Measurements from ENCODE around the gene TMEM121. TPM values are rescaled to one million over a fixed set of nuclear protein-coding genes. Genes with fewer than 3 reads are reported as not detected.
A peak's percentile ranks its signal among the peaks of the same experiment; 100 is the strongest.

The TMEM121 gene
- total RNA-seq, 1 donor from 2014 or later, result 9.9 TPM

- no peak for DNase-seq (ENCODE audit: low spot score)
- no peak overlapping the region for H3K4me3 Mint-ChIP-seq
These were observed 42.9 kb upstream of the TMEM121 start for GRCh38 chr14:105483300-105484068.

DNA sequence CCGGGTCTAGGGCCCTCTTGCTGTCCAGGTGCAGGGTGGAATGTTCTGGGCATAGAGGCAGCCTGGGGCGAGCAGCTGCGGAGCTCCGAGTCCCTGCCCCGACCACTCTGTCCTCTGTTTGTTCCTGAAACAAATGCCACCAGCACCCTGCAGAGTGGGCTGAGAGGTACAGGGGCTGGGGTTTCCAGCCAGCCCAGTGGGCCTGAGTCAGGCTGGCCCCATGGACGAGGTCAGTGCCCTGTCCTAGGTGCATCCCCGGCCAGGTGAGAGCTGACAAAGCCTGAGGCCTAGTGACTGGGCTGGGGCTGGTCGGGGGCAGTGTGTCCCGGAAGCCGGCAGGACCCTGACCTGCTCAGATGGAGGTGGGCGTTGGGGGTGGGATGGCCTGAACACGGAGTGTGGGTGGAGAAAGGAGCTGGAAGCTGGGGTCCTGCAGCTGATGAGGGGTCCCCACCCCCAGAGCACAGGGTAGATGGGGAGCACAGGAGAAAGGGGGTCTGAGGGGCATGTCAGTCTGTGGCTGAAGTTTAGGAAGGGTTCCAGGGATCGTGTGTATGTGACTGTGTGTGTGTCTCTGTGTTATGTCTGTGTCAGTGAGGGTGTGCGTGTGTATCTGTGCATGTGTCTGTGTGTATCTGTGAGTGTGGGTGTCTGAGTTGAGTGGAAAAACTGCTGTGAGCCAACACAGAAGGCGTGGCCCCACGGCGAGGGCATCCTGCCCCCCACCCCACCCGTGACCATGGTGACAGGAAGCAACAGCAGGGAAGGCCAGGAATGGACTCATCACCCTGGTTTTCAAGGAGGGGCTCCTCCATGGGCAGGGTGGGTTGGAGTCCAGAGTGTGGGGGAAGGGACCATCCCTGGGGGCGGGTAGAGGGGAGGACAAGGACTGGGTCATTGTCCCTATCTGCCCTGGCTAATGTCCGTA, 42.0 kb upstream of the TMEM121 start:
- Mint-ChIP-seq H3K27me3 (ENCODE audit: insufficient read depth) (peaks cover 14% of the 10 kb centered on the region), H3K27ac (peak overlapping the region; percentile 91), H3K9me3 (no peaks in the 10 kb centered on the region), H3K4me1 (ENCODE audit: low read depth) (peaks cover 34% of the 10 kb centered on the region), H3K4me3 (peak overlapping the region; percentile 32), H3K36me3 (ENCODE audit: low read depth) (no peaks in the 10 kb centered on the region)
- intact Hi-C loops (cut with micrococcal nuclease), result loop anchor here (10.0 kb wide), 1 partner anchor 240 kb away; the partner anchor contains the start of gene BTBD6
- DNase-seq (ENCODE audit: low spot score), result peak; percentile 48

More at GRCh38 chr14:105483300-105484068, 42.9 kb upstream of the TMEM121 start:
- intact Hi-C loops (cut with micrococcal nuclease), result loop anchor here (10.0 kb wide), 1 partner anchor 239 kb away; the partner anchor contains the start of gene BTBD6
- no peaks in the 10 kb centered on the region for H3K9me3 Mint-ChIP-seq
- no peaks in the 10 kb centered on the region for H3K36me3 Mint-ChIP-seq (ENCODE audit: low read depth)
- peak overlapping the region; percentile 29 for H3K27ac Mint-ChIP-seq
- peaks cover 30% of the 10 kb centered on the region for H3K4me1 Mint-ChIP-seq (ENCODE audit: low read depth)
- H3K27me3 Mint-ChIP-seq (ENCODE audit: insufficient read depth), result peaks cover 14% of the 10 kb centered on the region

GRCh38 chr14:105484997-105485393, 41.4 kb upstream of the TMEM121 start:
- no peak for DNase-seq (ENCODE audit: low spot score)
- intact Hi-C loops (cut with micrococcal nuclease), result loop anchor here (10.0 kb wide), 1 partner anchor 240 kb away; the partner anchor contains the start of gene BTBD6
- no peaks in the 10 kb centered on the region for H3K9me3 Mint-ChIP-seq
- H3K36me3 Mint-ChIP-seq (ENCODE audit: low read depth), result no peaks in the 10 kb centered on the region
- peaks cover 10% of the 10 kb centered on the region for H3K27me3 Mint-ChIP-seq (ENCODE audit: insufficient read depth)
- H3K4me1 Mint-ChIP-seq (ENCODE audit: low read depth), result peaks cover 38% of the 10 kb centered on the region
- no peak overlapping the region for H3K4me3 Mint-ChIP-seq
- H3K27ac Mint-ChIP-seq, result no peak overlapping the region

GRCh38 chr14:105485739-105486162, 40.6 kb upstream of the TMEM121 start:
- intact Hi-C loops (cut with micrococcal nuclease), result loop anchor here (10.0 kb wide), 1 partner anchor 241 kb away; the partner anchor contains the start of gene BTBD6
- H3K4me3 Mint-ChIP-seq, result peak overlapping the region; percentile 34
- no peak for DNase-seq (ENCODE audit: low spot score)
- peak overlapping the region; percentile 48 for H3K27ac Mint-ChIP-seq
- no peaks in the 10 kb centered on the region for H3K9me3 Mint-ChIP-seq
- peaks cover 4% of the 10 kb centered on the region for H3K27me3 Mint-ChIP-seq (ENCODE audit: insufficient read depth)
- H3K4me1 Mint-ChIP-seq (ENCODE audit: low read depth), result peaks cover 37% of the 10 kb centered on the region
- no peaks in the 10 kb centered on the region for H3K36me3 Mint-ChIP-seq (ENCODE audit: low read depth)

- Mint-ChIP-seq H3K9me3 (no peaks in the 10 kb centered on the region), H3K36me3 (ENCODE audit: low read depth) (no peaks in the 10 kb centered on the region), H3K4me1 (ENCODE audit: low read depth) (peaks cover 32% of the 10 kb centered on the region), H3K4me3 (peak within 1 kb of the TSS; percentile 85), H3K27me3 (ENCODE audit: insufficient read depth) (peaks cover 2% of the 10 kb centered on the region), H3K27ac (peak within 1 kb of the TSS; percentile 88)
- no peak for DNase-seq (ENCODE audit: low spot score)
- intact Hi-C loops (cut with micrococcal nuclease), result loop anchor here (10.0 kb wide), 1 partner anchor 242 kb away; the partner anchor contains the start of gene BTBD6
These were observed 40.0 kb upstream of the TMEM121 start, which contains the start of gene CRIP1 for GRCh38 chr14:105486163-105486973. CRIP1 (plus strand) TSS chr14:105486886; CDS start chr14:105487260, 374 bp downstream.

- H3K27ac Mint-ChIP-seq, result no peak overlapping the region
- H3K9me3 Mint-ChIP-seq, result no peaks in the 10 kb centered on the region
- H3K4me1 Mint-ChIP-seq (ENCODE audit: low read depth), result peaks cover 27% of the 10 kb centered on the region
- H3K27me3 Mint-ChIP-seq (ENCODE audit: insufficient read depth), result peaks cover 2% of the 10 kb centered on the region
- intact Hi-C loops (cut with micrococcal nuclease), result loop anchor here (10.0 kb wide), 1 partner anchor 242 kb away; the partner anchor contains the start of gene BTBD6
- H3K4me3 Mint-ChIP-seq, result peak overlapping the region; percentile 53
- DNase-seq (ENCODE audit: low spot score), result peak; percentile 41
- no peaks in the 10 kb centered on the region for H3K36me3 Mint-ChIP-seq (ENCODE audit: low read depth)
These were observed 39.4 kb upstream of the TMEM121 start for GRCh38 chr14:105486974-105487448.

DNA sequence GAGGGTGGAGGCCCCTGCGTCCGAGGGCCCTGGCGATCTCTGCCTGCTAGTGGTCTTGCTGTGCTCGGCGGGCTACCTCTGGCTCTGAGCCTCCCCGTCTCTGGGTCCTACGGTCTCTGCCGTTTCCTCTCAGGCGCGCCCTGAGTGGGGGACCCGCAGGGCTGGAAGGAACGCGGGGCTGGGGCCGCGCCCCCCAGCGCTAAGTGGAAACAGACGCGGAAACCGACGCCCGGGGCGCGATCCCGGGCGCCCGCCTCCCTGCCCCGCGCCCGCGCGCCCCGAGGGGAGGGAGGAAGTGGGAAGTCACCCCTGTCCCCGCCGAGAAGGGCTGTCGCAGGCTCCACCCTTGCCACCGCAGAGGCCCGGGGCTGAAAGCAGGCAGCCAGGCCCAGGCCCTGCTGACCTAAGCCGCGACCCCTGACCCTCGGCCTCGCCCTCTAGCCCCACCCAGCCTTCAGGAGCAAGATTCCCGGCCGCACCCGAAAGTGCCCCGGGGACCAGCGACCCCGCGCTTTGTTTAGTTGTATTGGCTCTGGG, 38.9 kb upstream of the TMEM121 start:
- intact Hi-C loops (cut with micrococcal nuclease), result loop anchor here (10.0 kb wide), 1 partner anchor 243 kb away; the partner anchor contains the start of gene BTBD6
- peak overlapping the region; percentile 88 for H3K27ac Mint-ChIP-seq
- DNase-seq (ENCODE audit: low spot score), result peak; percentile 71
- H3K36me3 Mint-ChIP-seq (ENCODE audit: low read depth), result no peaks in the 10 kb centered on the region
- no peaks in the 10 kb centered on the region for H3K9me3 Mint-ChIP-seq
- peak overlapping the region; percentile 85 for H3K4me3 Mint-ChIP-seq
- no peaks in the 10 kb centered on the region for H3K27me3 Mint-ChIP-seq (ENCODE audit: insufficient read depth)
- peaks cover 23% of the 10 kb centered on the region for H3K4me1 Mint-ChIP-seq (ENCODE audit: low read depth)

DNA sequence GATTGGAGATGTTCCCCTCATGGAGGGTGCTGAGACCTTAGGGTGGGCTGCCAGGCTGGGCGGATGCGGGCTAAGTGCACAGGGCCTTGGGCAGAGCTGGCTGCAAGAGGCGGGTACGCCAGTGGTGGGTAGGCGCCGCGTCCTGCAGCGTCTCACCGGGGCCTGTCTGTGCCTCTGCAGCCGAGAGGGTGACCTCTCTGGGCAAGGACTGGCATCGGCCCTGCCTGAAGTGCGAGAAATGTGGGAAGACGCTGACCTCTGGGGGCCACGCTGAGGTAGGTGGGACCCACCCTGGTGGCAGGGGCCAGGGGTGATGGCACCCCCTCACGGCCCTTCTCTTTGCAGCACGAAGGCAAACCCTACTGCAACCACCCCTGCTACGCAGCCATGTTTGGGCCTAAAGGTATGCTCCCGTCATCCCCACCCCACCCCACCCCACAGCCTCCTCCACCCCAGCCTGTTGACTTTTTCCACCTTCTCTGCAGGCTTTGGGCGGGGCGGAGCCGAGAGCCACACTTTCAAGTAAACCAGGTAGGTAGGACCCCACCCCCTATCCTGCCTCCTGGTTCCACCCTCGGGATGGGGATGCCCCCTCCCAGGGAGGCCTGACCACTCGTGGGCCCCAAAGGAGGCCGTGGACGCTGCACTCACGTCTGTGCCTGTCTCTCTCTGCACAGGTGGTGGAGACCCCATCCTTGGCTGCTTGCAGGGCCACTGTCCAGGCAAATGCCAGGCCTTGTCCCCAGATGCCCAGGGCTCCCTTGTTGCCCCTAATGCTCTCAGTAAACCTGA, 38.2 kb upstream of the TMEM121 start:
- no peak for DNase-seq (ENCODE audit: low spot score)
- intact Hi-C loops (cut with micrococcal nuclease), result loop anchor here (10.0 kb wide), 1 partner anchor 243 kb away; the partner anchor contains the start of gene BTBD6
- Mint-ChIP-seq H3K36me3 (ENCODE audit: low read depth) (no peaks in the 10 kb centered on the region), H3K9me3 (no peaks in the 10 kb centered on the region), H3K4me1 (ENCODE audit: low read depth) (peaks cover 23% of the 10 kb centered on the region), H3K27ac (peak overlapping the region; percentile 88), H3K4me3 (peak overlapping the region; percentile 85), H3K27me3 (ENCODE audit: insufficient read depth) (no peaks in the 10 kb centered on the region)

DNA sequence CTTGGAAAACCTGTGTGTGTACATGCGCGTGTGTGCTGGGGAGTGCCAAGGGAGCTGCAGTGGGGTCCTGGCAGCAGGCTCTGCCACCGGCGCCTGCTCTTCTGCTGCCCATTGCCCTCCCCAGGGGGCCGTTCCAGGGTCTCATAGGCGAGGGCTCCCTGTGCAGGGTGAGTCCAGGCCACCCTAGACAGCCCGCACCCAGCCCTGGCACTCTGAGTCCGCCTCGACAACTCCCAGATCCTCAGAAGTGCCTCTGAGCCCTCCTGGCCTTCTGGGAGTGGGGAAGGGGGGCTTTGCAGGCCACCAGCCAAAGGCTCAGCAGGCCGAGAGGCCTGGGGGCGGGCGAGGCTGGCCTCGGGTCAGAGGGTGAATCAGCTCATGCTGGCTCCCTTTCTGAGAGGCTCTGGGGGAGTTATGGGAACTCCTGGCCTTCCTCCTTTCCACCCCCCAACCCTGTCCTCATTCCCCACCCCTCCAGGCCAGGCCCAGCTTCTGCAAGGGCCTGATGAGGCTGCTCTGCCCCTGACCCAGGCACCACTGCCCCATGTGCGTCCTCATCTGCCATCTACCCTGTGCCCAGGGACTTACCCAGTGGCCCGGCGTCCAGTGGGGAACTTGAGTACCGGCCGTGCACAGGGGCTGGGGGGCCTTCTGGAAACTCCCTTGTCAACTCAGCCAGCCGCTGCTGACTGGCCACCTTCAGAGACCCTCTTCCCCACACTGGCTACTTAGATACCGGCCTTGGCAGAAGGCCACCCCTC, 37.4 kb upstream of the TMEM121 start:
- no peaks in the 10 kb centered on the region for H3K36me3 Mint-ChIP-seq (ENCODE audit: low read depth)
- no peaks in the 10 kb centered on the region for H3K9me3 Mint-ChIP-seq
- no peaks in the 10 kb centered on the region for H3K27me3 Mint-ChIP-seq (ENCODE audit: insufficient read depth)
- peaks cover 23% of the 10 kb centered on the region for H3K4me1 Mint-ChIP-seq (ENCODE audit: low read depth)
- H3K4me3 Mint-ChIP-seq, result peak overlapping the region; percentile 83
- no peak for DNase-seq (ENCODE audit: low spot score)
- peak overlapping the region; percentile 95 for H3K27ac Mint-ChIP-seq
- intact Hi-C loops (cut with micrococcal nuclease), result loop anchor here (10.0 kb wide), 1 partner anchor 244 kb away; the partner anchor contains the start of gene BTBD6

DNA sequence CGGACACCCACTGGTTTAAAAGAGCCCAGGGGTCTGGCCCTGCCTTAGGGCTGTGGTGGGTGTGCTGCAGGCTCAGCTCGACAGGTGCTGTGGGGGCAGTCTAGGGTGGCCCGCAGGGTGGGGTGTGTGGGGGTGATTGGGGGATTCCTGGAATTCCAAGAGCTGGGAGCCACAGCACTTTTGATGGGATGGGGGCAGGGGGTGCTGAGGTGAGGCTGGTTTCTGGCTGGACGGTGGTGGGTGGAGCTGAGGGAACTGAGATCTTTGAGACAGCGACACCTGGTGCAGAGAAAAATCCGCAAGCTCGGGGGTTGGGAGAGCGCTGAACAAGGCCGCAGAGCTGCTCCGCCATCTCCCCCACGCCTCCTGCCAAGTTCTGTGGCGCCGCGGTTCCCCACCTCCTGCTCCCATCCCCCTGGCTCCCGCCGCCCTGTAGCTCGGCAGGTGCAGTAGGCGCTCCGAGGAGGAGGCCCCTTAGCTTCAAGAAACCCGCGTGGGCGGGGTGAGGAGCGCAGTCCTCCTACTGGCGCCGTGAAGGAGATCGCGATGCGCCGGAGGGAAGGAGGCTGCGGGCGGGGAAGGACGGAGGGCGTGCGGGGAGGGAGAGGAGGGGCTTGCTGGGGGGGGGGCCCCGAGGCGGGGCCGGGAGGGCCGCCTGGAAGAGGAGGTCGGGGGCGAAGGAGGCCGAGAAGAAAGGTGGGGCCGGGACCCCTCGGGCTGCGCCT, 36.7 kb upstream of the TMEM121 start:
- Mint-ChIP-seq H3K36me3 (ENCODE audit: low read depth) (no peaks in the 10 kb centered on the region), H3K4me1 (ENCODE audit: low read depth) (peaks cover 16% of the 10 kb centered on the region), H3K27ac (peak overlapping the region; percentile 95), H3K4me3 (peak overlapping the region; percentile 83), H3K27me3 (ENCODE audit: insufficient read depth) (no peaks in the 10 kb centered on the region), H3K9me3 (no peaks in the 10 kb centered on the region)
- intact Hi-C loops (cut with micrococcal nuclease), result loop anchor here (1.0 to 10.0 kb wide), 8 partner anchors 15 to 737 kb away; partner anchors contain the start of genes BRF1, BTBD6, CRIP2 and MTA1
- peak; percentile 79 for DNase-seq (ENCODE audit: low spot score)
